ENCODE measurements around the gene GSTM2. TPM values are rescaled to one million over a fixed set of nuclear protein-coding genes. Genes with fewer than 3 reads are reported as not detected.

The GSTM2 gene
- total and polyA plus RNA-seq, 2 donors (not counting 3 experiments of a cell fraction or from before 2014, with no cell fraction given) = 21.5 to 23.6 TPM

DNA sequence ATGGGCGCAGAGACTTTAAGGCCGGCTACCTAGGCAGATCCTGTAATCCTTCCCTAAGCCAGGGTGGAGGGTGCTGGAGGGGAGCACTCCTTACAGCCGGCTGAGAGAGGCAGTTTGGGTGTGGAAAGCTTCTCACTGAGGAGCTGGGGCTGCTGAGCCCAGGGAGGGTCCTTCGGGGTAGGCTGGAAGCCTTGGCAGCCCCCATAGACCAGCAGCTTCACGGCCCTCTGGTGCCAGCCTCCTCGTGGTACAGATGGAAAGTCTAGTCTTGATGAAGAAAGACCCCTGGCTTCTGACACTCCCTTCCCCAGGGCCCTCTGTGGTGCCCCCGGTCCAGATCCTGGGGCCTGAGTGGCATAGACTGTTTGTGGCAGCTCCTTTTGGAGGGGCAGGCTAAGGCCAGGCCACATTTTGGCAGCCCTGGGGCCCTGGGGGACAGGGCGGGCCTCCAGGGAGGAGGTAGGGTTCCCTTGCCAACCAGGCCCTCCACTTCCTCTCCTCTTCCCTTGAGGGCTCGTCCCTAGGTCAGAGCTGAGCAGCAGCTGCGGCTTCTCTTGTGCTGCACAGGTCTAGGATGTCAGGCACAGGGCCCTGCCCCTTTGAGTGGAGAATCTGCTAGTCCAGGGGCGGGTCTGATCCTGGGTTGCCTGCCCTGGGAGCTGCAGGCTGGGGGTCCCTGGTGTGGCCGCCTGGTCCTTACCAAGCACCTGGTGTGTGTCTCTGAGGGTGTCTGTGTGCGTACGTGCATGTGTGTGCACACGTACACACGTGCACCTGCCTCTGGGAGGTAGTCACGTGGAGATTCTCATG, 43.5 kb upstream of the GSTM2 start:
- H2AFZ ChIP-seq (ENCODE audit: low read depth, low read length) = no peak overlapping the region
- POLR2A ChIA-PET = no interaction called here
- TF ChIP-seq POLR2AphosphoS5 (IDR thresholded peaks at IDR 0.05; ENCODE audit: insufficient read depth, low read depth, low read length) = no peak
- no peak for TF ChIP-seq FOS (IDR thresholded peaks at IDR 0.05; ENCODE audit: borderline replicate concordance, insufficient read depth, low read length)
- TF ChIP-seq GATA2 (IDR thresholded peaks at IDR 0.05; ENCODE audit: insufficient read depth, insufficient read length, low read depth, low read length) = no peak
- TF ChIP-seq, protein P1, sequence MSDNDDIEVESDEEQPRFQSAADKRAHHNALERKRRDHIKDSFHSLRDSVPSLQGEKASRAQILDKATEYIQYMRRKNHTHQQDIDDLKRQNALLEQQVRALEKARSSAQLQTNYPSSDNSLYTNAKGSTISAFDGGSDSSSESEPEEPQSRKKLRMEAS (IDR thresholded peaks at IDR 0.05; ENCODE audit: insufficient read depth, insufficient read length) = no peak
- no peak for TF ChIP-seq MYC (IDR thresholded peaks at IDR 0.05; ENCODE audit: low read depth, low read length)
- no peak for TF ChIP-seq EZH2 (IDR thresholded peaks at IDR 0.05; ENCODE audit: borderline replicate concordance, low read depth, low read length, severe bottlenecking)
- no peak for TF ChIP-seq JUN (IDR thresholded peaks at IDR 0.05; ENCODE audit: borderline replicate concordance, insufficient read depth, insufficient read length, low read depth)
- TF ChIP-seq, protein P2, sequence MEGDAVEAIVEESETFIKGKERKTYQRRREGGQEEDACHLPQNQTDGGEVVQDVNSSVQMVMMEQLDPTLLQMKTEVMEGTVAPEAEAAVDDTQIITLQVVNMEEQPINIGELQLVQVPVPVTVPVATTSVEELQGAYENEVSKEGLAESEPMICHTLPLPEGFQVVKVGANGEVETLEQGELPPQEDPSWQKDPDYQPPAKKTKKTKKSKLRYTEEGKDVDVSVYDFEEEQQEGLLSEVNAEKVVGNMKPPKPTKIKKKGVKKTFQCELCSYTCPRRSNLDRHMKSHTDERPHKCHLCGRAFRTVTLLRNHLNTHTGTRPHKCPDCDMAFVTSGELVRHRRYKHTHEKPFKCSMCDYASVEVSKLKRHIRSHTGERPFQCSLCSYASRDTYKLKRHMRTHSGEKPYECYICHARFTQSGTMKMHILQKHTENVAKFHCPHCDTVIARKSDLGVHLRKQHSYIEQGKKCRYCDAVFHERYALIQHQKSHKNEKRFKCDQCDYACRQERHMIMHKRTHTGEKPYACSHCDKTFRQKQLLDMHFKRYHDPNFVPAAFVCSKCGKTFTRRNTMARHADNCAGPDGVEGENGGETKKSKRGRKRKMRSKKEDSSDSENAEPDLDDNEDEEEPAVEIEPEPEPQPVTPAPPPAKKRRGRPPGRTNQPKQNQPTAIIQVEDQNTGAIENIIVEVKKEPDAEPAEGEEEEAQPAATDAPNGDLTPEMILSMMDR (IDR thresholded peaks at IDR 0.05; ENCODE audit: extremely low read depth in 1 of 2, insufficient read depth in 1 of 2, low read depth in 1 of 2, low read length in 2 of 2) = no peak
- TF ChIP-seq POLR2A (IDR thresholded peaks at IDR 0.05; ENCODE audit: low read depth, low read length) = no peak
- no peak overlapping the region for H3K27ac ChIP-seq (ENCODE audit: insufficient read depth, low read depth, low read length)
- no peak overlapping the region for H3K9ac ChIP-seq (replicated peaks; ENCODE audit: extremely low read depth, insufficient read depth, low read length)
- H4K20me1 ChIP-seq (replicated peaks; ENCODE audit: control insufficient read depth, extremely low read depth, insufficient read depth, low read length) = no peaks in the 10 kb centered on the region
- H3K27me3 ChIP-seq (ENCODE audit: control insufficient read depth in 2 of 2, insufficient read depth in 2 of 2, low read length in 2 of 2) = no peaks in the 10 kb centered on the region
- no peak for DNase-seq (ENCODE audit: low read depth, low spot score)
- dilution Hi-C loops (cut with MboI; ENCODE audit: extremely low pct_ligation_motif_present, low sequenced_read_pairs) = no loop called here
- intact Hi-C loops (cut with micrococcal nuclease) = no loop called here
- H3K9me1 ChIP-seq (replicated peaks; ENCODE audit: control insufficient read depth, extremely low read depth, insufficient read depth, low read length) = no peaks in the 10 kb centered on the region
- peaks cover 0 to 27% of the 10 kb centered on the region in 2 experiments for H3K36me3 ChIP-seq (ENCODE audit: control insufficient read depth in 2 of 2, extremely low read depth in 1 of 2, insufficient read depth in 2 of 2, low read length in 2 of 2)
- CTCF ChIA-PET = interaction anchor here (0.6 to 3.3 kb wide), 8 partner anchors 11 to 360 kb away, joined by 3 to 23 read pairs (median 5); partner anchors contain the start of genes AHCYL1 and GNAI3
- no TSS peak for BruUV-seq (replicated peaks)
- no peaks in the 10 kb centered on the region for H3K9me3 ChIP-seq (replicated peaks; ENCODE audit: control insufficient read depth, insufficient read depth, low read length)
- no peak overlapping the region for H3K4me3 ChIP-seq (replicated peaks in 1 of 3; ENCODE audit: insufficient read depth in 1 of 3, low read depth in 1 of 3, low read length in 3 of 3)
- no peak for FAIRE-seq
- peaks cover 51% of the 10 kb centered on the region for H3K79me2 ChIP-seq (ENCODE audit: control insufficient read depth, insufficient read depth, low read length)
- H3K4me2 ChIP-seq (ENCODE audit: insufficient read depth, low read length) = no peak overlapping the region
- H3K4me1 ChIP-seq (ENCODE audit: control insufficient read depth, extremely low read depth, insufficient read depth, low read length) = peaks cover 14% of the 10 kb centered on the region
